ENCODE results near the gene AHCYL1.
"Not testable (repeated sequence)": the region's sequence is repeated elsewhere in the genome, so short reads cannot be mapped to it uniquely, and the experiment has no call there.

Gene AHCYL1

GRCh38 chr1:109984456-109985246 lies at the start of gene AHCYL1:
Gene AHCYL1, plus strand, starts transcription at chr1:109984765. Its CDS starts 288 bp downstream, at chr1:109985053.
- Mint-ChIP-seq H3K4me1 (peaks cover 26% of the 10 kb centered on the region), H3K27me3 (peaks cover 3% of the 10 kb centered on the region), H3K9me3 (no peaks in the 10 kb centered on the region), H3K4me3 (peak within 1 kb of the TSS; percentile 97), H3K27ac (peak within 1 kb of the TSS; percentile 98), H3K36me3 (peaks cover 2% of the 10 kb centered on the region)
- DNase-seq (ENCODE audit: low spot score in 2 of 2) (peak; percentile 97 to 99), ATAC-seq (ENCODE audit: low read depth) (peak; percentile 98)

- Mint-ChIP-seq H3K36me3 (peaks cover 2% of the 10 kb centered on the region), H3K4me1 (no peaks in the 10 kb centered on the region), H3K4me3 (no peak overlapping the region), H3K27ac (no peak overlapping the region), H3K9me3 (peaks cover 9% of the 10 kb centered on the region), H3K27me3 (no peaks in the 10 kb centered on the region)
- ATAC-seq (ENCODE audit: low read depth) (no peak), DNase-seq (ENCODE audit: low spot score in 2 of 2) (no peak)
Measured at GRCh38 chr1:109935451-109935900, 49.1 kb upstream of the AHCYL1 start.

- Mint-ChIP-seq H3K9me3 (peaks cover 9% of the 10 kb centered on the region), H3K27me3 (peaks cover under 1% of the 10 kb centered on the region), H3K27ac (no peak overlapping the region), H3K4me3 (no peak overlapping the region), H3K4me1 (no peaks in the 10 kb centered on the region), H3K36me3 (peaks cover 2% of the 10 kb centered on the region)
- ATAC-seq (ENCODE audit: low read depth) (no peak), DNase-seq (ENCODE audit: low spot score in 2 of 2) (no peak)
Measured at GRCh38 chr1:109937738-109938137, 46.8 kb upstream of the AHCYL1 start.

GRCh38 chr1:109938556-109938955 lies 46.0 kb upstream of the AHCYL1 start:
- Mint-ChIP-seq H3K9me3 (peaks cover 9% of the 10 kb centered on the region), H3K27ac (no peak overlapping the region), H3K27me3 (peaks cover 4% of the 10 kb centered on the region), H3K4me3 (no peak overlapping the region), H3K36me3 (peaks cover 2% of the 10 kb centered on the region), H3K4me1 (no peaks in the 10 kb centered on the region)
- DNase-seq (ENCODE audit: low spot score in 2 of 2) (no peak), ATAC-seq (ENCODE audit: low read depth) (no peak)

GRCh38 chr1:109942434-109942833 lies 42.1 kb upstream of the AHCYL1 start:
- ATAC-seq (ENCODE audit: low read depth) (no peak), DNase-seq (ENCODE audit: low spot score in 2 of 2) (no peak)
- no peaks in the 10 kb centered on the region for H3K36me3 Mint-ChIP-seq
- H3K4me1 Mint-ChIP-seq: peaks cover 3% of the 10 kb centered on the region
- H3K27ac Mint-ChIP-seq: no peak overlapping the region
- H3K27me3 Mint-ChIP-seq: peaks cover 7% of the 10 kb centered on the region
- H3K4me3 Mint-ChIP-seq: no peak overlapping the region
- H3K9me3 Mint-ChIP-seq: peaks cover 6% of the 10 kb centered on the region

GRCh38 chr1:109944541-109944940 lies 40.0 kb upstream of the AHCYL1 start:
- no peak overlapping the region for H3K4me3 Mint-ChIP-seq
- DNase-seq (ENCODE audit: low spot score in 2 of 2): no peak
- H3K4me1 Mint-ChIP-seq: peaks cover 3% of the 10 kb centered on the region
- H3K27ac Mint-ChIP-seq: no peak overlapping the region
- H3K36me3 Mint-ChIP-seq: no peaks in the 10 kb centered on the region
- no peak for ATAC-seq (ENCODE audit: low read depth)
- no peaks in the 10 kb centered on the region for H3K9me3 Mint-ChIP-seq
- peaks cover 7% of the 10 kb centered on the region for H3K27me3 Mint-ChIP-seq

- H3K36me3 Mint-ChIP-seq: no peaks in the 10 kb centered on the region
- H3K27ac Mint-ChIP-seq: no peak overlapping the region
- peaks cover 6% of the 10 kb centered on the region for H3K4me1 Mint-ChIP-seq
- H3K27me3 Mint-ChIP-seq: peaks cover 7% of the 10 kb centered on the region
- H3K9me3 Mint-ChIP-seq: no peaks in the 10 kb centered on the region
- no peak for ATAC-seq (ENCODE audit: low read depth)
- H3K4me3 Mint-ChIP-seq: no peak overlapping the region
- no peak for DNase-seq (ENCODE audit: low spot score in 2 of 2)
Measured at GRCh38 chr1:109946511-109946910, 38.1 kb upstream of the AHCYL1 start.

- no peak overlapping the region for H3K27ac Mint-ChIP-seq
- no peak overlapping the region for H3K4me3 Mint-ChIP-seq
- H3K9me3 Mint-ChIP-seq: no peaks in the 10 kb centered on the region
- peaks cover 7% of the 10 kb centered on the region for H3K27me3 Mint-ChIP-seq
- H3K4me1 Mint-ChIP-seq: peaks cover 6% of the 10 kb centered on the region
- no peaks in the 10 kb centered on the region for H3K36me3 Mint-ChIP-seq
- ATAC-seq (ENCODE audit: low read depth): no peak
- DNase-seq (ENCODE audit: low spot score in 2 of 2): no peak
Measured at GRCh38 chr1:109947582-109948284, 36.8 kb upstream of the AHCYL1 start.

- no peak overlapping the region for H3K4me3 Mint-ChIP-seq
- DNase-seq (ENCODE audit: low spot score in 2 of 2) (no peak), ATAC-seq (ENCODE audit: low read depth) (no peak)
- no peaks in the 10 kb centered on the region for H3K9me3 Mint-ChIP-seq
- peaks cover 6% of the 10 kb centered on the region for H3K4me1 Mint-ChIP-seq
- H3K27ac Mint-ChIP-seq: no peak overlapping the region
- H3K27me3 Mint-ChIP-seq: peaks cover 4% of the 10 kb centered on the region
- H3K36me3 Mint-ChIP-seq: no peaks in the 10 kb centered on the region
Measured at GRCh38 chr1:109948285-109948630, 36.3 kb upstream of the AHCYL1 start.

- Mint-ChIP-seq H3K36me3 (no peaks in the 10 kb centered on the region), H3K9me3 (no peaks in the 10 kb centered on the region), H3K27me3 (peaks cover 1% of the 10 kb centered on the region), H3K4me1 (peaks cover 2% of the 10 kb centered on the region), H3K27ac (no peak overlapping the region), H3K4me3 (no peak overlapping the region)
- ATAC-seq (ENCODE audit: low read depth): no peak
- no peak for DNase-seq (ENCODE audit: low spot score in 2 of 2)
Measured at GRCh38 chr1:109950038-109950437, 34.5 kb upstream of the AHCYL1 start.

- H3K36me3 Mint-ChIP-seq: no peaks in the 10 kb centered on the region
- ATAC-seq (ENCODE audit: low read depth) (no peak), DNase-seq (ENCODE audit: low spot score in 2 of 2) (no peak)
- H3K9me3 Mint-ChIP-seq: no peaks in the 10 kb centered on the region
- H3K4me3 Mint-ChIP-seq: no peak overlapping the region
- peaks cover 1% of the 10 kb centered on the region for H3K27me3 Mint-ChIP-seq
- no peak overlapping the region for H3K27ac Mint-ChIP-seq
- H3K4me1 Mint-ChIP-seq: peaks cover 2% of the 10 kb centered on the region
Measured at GRCh38 chr1:109950509-109950908, 34.1 kb upstream of the AHCYL1 start.

- H3K4me1 Mint-ChIP-seq; H3K36me3 Mint-ChIP-seq; H3K27ac Mint-ChIP-seq; H3K4me3 Mint-ChIP-seq; DNase-seq (ENCODE audit: low spot score in 2 of 2); ATAC-seq (ENCODE audit: low read depth); H3K27me3 Mint-ChIP-seq; H3K9me3 Mint-ChIP-seq: not testable (repeated sequence)
Measured at GRCh38 chr1:109951501-109951900, 33.1 kb upstream of the AHCYL1 start.

- H3K27ac Mint-ChIP-seq: no peak overlapping the region
- DNase-seq (ENCODE audit: low spot score in 2 of 2): no peak
- H3K36me3 Mint-ChIP-seq: no peaks in the 10 kb centered on the region
- peaks cover 2% of the 10 kb centered on the region for H3K4me1 Mint-ChIP-seq
- H3K4me3 Mint-ChIP-seq: no peak overlapping the region
- H3K9me3 Mint-ChIP-seq: no peaks in the 10 kb centered on the region
- H3K27me3 Mint-ChIP-seq: peaks cover 6% of the 10 kb centered on the region
- no peak for ATAC-seq (ENCODE audit: low read depth)
Measured at GRCh38 chr1:109954041-109954512, 30.5 kb upstream of the AHCYL1 start.

GRCh38 chr1:109959632-109959973 lies 25.0 kb upstream of the AHCYL1 start:
- no peak for ATAC-seq (ENCODE audit: low read depth)
- no peaks in the 10 kb centered on the region for H3K4me1 Mint-ChIP-seq
- no peak overlapping the region for H3K4me3 Mint-ChIP-seq
- H3K27ac Mint-ChIP-seq: no peak overlapping the region
- DNase-seq (ENCODE audit: low spot score in 2 of 2): no peak
- no peaks in the 10 kb centered on the region for H3K36me3 Mint-ChIP-seq
- peaks cover 9% of the 10 kb centered on the region for H3K27me3 Mint-ChIP-seq
- no peaks in the 10 kb centered on the region for H3K9me3 Mint-ChIP-seq

Data from memory B cell (primary cell).